ENCODE results near the gene RASEF. TPM values are rescaled to one million over a fixed set of nuclear protein-coding genes. Genes with fewer than 3 reads are reported as not detected.
"Not testable (repeated sequence)": the region's sequence is repeated elsewhere in the genome, so short reads cannot be mapped to it uniquely, and the experiment has no call there.

RASEF gene
- polyA plus RNA-seq, 10 donors = 0.28 to 1.2 (median 0.59) TPM

GRCh38 chr9:82970359-82970758 lies 92.6 kb downstream of the RASEF start:
- no peak for DNase-seq

GRCh38 chr9:82969291-82969690 lies 93.7 kb downstream of the RASEF start:
- no peak for DNase-seq

- no peak for DNase-seq
Measured at GRCh38 chr9:82968816-82969215, 94.1 kb downstream of the RASEF start.

- DNase-seq = no peak
Measured at GRCh38 chr9:82968388-82968787, 94.6 kb downstream of the RASEF start.

- DNase-seq = peak; percentile 67 to 84 (median 74)
Measured at GRCh38 chr9:82961504-82962125, 101.3 kb downstream of the RASEF start.

DNA sequence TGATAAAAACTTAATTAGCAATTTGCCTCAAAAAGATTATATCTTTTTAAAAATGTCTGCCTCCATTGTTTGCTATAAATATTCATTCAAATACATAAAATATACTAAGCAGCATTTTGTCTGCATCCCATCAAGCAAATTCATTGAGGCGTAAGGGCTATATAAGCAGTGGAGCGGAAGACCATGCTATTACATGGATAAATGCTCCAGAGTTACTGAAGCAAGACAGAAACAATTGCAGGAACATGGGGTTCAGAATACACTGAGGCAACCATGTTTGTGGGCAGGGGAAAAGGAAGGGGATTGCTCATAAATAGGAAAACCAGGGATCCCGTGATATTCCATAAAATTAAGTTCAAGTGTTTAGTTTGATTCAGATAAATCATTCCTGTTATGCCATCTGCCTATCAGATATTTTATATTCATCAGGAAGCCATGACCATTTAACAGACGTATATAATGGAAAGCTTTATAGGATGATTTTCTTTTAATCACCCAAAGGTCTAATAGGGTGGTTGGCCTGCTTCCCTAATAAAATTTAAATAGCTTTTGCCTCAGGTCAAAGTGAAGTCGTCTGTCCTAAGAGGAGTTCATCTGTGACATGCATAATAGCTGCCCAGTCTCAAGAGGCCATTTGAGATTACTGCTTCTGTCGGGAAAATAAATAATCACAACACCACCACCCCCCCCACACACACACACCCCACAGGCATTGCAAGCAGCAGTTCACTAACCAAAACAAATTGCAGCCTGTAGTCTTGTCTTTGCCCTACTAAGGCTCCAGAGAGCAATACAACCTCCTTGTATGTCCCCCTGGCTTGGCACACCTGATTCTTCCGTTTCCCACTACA lies 105.2 kb downstream of the RASEF start:
- DNase-seq = no peak

DNA sequence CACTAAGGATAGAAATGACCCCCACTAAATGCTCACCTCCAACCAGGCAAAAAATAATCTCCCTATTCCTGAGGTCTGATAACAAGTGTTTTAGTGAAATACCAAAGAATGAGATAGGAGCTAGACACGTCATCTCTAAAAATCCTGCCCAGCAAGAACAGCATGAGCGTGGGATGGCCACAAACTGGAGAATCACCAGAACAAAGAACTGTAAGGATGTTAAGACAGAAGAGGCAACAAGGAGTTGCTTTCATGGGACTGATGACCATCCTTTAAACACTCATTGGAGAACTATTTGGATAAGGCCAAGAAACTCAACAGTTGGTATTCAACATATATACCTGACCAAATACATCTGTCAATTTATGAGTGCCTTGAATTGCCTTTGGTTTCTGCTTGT lies 113.7 kb downstream of the RASEF start:
- no peak for DNase-seq

- no peak for DNase-seq
Measured at GRCh38 chr9:82940376-82940775, 122.6 kb downstream of the RASEF start.

GRCh38 chr9:82939451-82939850 lies 123.5 kb downstream of the RASEF start:
- no peak for DNase-seq

DNA sequence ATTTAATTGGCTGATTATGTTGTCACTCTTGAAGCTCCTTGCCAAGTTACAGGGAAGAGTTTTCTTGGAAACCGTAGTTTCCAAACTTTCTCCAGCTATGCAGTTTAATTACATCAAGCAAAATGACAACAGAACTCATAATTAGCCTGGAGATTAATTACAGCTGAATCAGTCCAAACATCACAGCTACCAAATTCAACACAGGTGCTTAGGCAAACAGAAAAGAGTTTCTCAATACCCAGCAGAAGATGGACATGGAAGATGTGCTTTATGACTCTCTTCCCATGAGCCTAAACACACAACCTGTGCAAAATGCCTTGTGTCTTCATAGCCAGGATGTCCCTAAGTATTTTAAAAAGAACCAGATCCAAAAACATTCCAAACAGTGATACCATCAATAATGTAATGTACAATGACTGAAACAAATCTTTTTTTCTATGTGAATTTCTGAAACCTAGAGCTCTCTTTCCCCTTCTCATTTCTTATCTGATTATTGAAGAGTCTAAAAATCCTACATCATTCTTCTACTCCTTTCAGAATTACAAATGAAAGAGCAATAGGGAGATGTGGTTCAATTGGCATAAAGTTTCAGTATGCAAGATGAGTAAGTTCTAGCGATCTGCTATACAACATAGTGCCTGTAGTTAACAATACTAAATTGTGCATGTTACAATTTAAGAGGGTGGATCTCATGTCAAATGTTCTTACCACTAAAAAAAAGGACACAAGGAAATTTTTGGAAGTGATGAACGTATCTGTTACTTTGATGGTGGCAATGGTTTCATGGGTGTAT lies 124.3 kb downstream of the RASEF start:
- DNase-seq = no peak

GRCh38 chr9:82936561-82936960 lies 126.4 kb downstream of the RASEF start:
- DNase-seq = not testable (repeated sequence)

- DNase-seq = no peak
Measured at GRCh38 chr9:82934949-82935348, 128.0 kb downstream of the RASEF start.

DNA sequence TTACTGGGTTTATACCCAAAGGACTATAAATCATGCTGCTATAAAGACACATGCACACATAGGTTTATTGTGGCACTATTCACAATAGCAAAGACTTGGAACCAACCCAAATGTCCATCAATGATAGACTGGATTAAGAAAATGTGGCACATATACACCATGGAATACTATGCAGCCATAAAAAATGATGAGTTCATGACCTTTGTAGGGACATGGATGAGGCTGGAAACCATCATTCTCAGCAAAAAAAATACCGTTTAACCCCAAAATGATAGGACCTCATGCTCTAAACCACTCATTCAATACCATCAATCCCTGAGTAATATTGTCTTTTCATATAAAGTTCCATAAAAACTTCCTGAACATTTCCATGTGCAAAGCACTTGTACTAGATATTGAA lies 128.9 kb downstream of the RASEF start:
- not testable (repeated sequence) for DNase-seq

DNA sequence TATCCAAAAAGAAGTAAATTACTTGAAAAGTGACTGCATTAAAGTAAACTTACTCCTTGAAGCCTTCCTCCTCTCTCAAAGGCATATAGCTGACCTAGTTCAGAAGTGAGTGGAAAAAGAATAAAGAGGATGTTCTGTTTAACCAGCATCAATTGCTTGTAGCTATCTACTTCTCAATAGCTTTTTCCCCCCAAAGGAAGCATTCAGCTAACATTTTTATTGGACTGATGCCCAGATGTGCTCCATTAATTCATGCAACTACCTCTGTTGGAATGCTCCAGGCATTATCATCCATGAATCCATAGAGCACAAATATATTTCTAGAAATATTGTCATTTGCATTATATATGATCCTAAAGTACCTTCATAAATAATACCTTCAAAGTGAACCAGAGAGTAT lies 132.8 kb downstream of the RASEF start:
- peak in 1 of 3 donors; percentile 25 for DNase-seq

All from muscle of back (tissue), 11 donors.